HG03520 (cell line): ENCODE data around the gene WNT7A.
A peak's percentile ranks its signal among the peaks of the same experiment; 100 is the strongest.
"Not testable (repeated sequence)": the region's sequence is repeated elsewhere in the genome, so short reads cannot be mapped to it uniquely, and the experiment has no call there.

Experiments used
- ATAC-seq: cut with Tn5 transposase; IDR thresholded peaks from one replicate; pipeline ENCODE4 v1.9.1; 2021; ENCODE audit warnings: mild to moderate bottlenecking, moderate library complexity; ENCODE audit not compliant: unreplicated experiment

The WNT7A gene

GRCh38 chr3:13879946-13880810, at the start of gene WNT7A:
Gene WNT7A, minus strand, starts transcription at chr3:13880071. Its CDS starts 255 bp downstream, at chr3:13879816.
- no peak for ATAC-seq

GRCh38 chr3:13928741-13929140, 48.9 kb upstream of the WNT7A start:
- ATAC-seq = not testable (repeated sequence)

GRCh38 chr3:13927295-13927694, 47.4 kb upstream of the WNT7A start:
- ATAC-seq = no peak

GRCh38 chr3:13916375-13916774, 36.5 kb upstream of the WNT7A start:
- ATAC-seq = no peak

GRCh38 chr3:13902648-13903238, 22.9 kb upstream of the WNT7A start:
- no peak for ATAC-seq

- no peak for ATAC-seq
Observed at GRCh38 chr3:13901935-13902584, 22.2 kb upstream of the WNT7A start.

- no peak for ATAC-seq
Observed at GRCh38 chr3:13898346-13898745, 18.5 kb upstream of the WNT7A start.

GRCh38 chr3:13896473-13897154, 16.7 kb upstream of the WNT7A start:
- peak; percentile 40 for ATAC-seq

GRCh38 chr3:13895155-13896105, 15.6 kb upstream of the WNT7A start:
- ATAC-seq = peak; percentile 93

GRCh38 chr3:13894807-13895154, 14.9 kb upstream of the WNT7A start:
- no peak for ATAC-seq

GRCh38 chr3:13894096-13894806, 14.4 kb upstream of the WNT7A start:
- no peak for ATAC-seq

- no peak for ATAC-seq
Observed at GRCh38 chr3:13892304-13892703, 12.4 kb upstream of the WNT7A start.

GRCh38 chr3:13891492-13892073, 11.7 kb upstream of the WNT7A start:
- no peak for ATAC-seq

- no peak for ATAC-seq
Observed at GRCh38 chr3:13891017-13891392, 11.1 kb upstream of the WNT7A start.

- no peak for ATAC-seq
Observed at GRCh38 chr3:13890377-13891016, 10.6 kb upstream of the WNT7A start.

GRCh38 chr3:13888576-13888975, 8.7 kb upstream of the WNT7A start:
- no peak for ATAC-seq

- ATAC-seq = no peak
Observed at GRCh38 chr3:13887495-13888300, 7.8 kb upstream of the WNT7A start.

GRCh38 chr3:13886593-13887129, 6.8 kb upstream of the WNT7A start:
- no peak for ATAC-seq
